HTR-8/SVneo (cell line): Measurements from ENCODE around the gene YKT6.

ENCODE experiments used
- DNase-seq: peaks from one replicate; pipeline ENCODE4 v3.0.0; 2011; ENCODE audit warnings: low spot score, mixed read lengths; ENCODE audit not compliant: insufficient read length
- FAIRE-seq: peaks from 2 replicates; lab custom pipeline; 2011; peaks lifted over from hg19 to GRCh38; lab: Jason Lieb, UNC

Gene YKT6

DNA sequence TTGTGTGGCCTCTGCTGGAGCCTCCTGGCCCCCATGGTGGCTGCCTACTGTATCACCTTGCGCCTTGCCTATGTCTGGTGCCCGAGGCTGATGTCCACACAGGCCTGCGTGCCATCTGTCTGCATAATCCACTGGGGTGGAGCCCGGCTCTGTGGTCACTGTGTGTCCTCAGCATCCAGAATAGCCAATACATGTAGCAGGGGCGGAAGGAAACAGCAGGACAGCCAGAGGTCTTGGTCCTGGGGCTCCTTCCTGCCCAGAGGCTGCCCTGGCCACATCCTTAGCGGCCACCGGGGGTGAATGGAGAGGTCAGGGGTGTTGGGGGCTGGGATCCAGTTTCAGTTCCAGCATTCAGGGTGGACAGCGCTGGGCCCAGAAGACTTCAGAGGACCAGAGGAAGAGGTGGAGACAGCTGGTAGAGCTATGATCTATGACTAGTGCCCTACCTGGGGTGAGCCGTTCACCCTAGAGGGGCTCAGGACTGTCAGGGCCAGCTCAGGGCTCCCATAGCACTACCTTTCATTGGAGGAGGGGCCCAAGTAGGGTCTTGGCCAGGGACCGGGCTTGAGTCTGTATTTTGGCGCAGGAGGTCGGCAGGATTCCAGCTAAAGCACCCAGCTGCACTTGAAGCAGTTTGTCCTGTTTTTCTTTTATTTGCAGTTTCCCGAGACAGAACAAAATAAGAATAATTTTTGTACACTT, 15.9 kb downstream of the YKT6 start:
- DNase-seq (no peak), FAIRE-seq (no peak)

DNA sequence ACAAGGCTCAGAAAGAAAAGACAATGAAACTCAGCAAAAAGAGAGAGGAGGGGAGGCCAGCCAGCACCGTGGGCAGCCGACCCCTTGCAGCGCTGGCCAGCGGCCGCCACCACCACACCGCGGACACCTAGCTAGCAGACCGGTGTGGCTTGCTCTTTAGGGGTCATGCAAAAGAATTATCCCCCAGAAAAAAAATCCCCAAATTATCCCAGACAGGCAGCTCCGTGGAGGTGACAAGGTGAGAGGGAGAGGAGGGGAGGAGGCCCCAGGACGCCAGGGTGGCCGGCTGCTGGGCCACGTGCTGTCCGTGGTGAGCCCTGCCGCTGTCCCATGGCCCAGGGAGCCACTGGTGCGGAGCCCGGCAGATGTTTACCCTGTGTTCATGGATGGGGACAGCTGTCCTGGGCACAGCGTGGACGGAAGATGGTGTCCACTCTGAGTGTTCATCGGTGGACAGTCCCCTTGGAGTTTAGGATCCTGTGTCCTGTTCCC, 16.5 kb downstream of the YKT6 start:
- FAIRE-seq (no peak), DNase-seq (no peak)

DNA sequence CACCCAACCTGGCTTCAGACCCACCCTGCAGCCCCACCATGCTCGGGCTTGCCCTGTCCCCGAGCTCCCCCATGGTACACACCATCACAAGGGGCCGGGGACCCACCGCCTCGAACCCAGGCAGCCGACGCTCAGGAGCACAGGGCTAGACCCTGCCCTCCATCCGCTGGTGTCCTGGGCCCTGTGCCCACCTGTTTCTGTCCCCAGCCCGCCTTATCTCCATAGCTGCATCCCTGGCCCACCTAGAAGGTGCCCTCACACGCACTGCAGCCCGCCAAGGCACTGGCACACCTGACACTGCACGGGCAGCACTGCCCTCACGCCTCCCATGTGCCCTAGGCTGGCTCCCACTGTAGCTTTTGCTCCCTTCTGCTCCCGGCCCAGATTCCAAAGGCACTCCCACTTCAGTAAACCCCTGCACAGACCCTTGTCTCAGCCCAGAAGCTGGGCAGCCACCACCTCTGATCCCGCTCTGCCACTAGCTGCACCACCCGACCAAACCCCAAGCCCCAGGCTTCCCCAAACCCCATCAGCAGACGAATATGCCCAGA, 17.1 kb downstream of the YKT6 start:
- no peak for FAIRE-seq
- no peak for DNase-seq

DNA sequence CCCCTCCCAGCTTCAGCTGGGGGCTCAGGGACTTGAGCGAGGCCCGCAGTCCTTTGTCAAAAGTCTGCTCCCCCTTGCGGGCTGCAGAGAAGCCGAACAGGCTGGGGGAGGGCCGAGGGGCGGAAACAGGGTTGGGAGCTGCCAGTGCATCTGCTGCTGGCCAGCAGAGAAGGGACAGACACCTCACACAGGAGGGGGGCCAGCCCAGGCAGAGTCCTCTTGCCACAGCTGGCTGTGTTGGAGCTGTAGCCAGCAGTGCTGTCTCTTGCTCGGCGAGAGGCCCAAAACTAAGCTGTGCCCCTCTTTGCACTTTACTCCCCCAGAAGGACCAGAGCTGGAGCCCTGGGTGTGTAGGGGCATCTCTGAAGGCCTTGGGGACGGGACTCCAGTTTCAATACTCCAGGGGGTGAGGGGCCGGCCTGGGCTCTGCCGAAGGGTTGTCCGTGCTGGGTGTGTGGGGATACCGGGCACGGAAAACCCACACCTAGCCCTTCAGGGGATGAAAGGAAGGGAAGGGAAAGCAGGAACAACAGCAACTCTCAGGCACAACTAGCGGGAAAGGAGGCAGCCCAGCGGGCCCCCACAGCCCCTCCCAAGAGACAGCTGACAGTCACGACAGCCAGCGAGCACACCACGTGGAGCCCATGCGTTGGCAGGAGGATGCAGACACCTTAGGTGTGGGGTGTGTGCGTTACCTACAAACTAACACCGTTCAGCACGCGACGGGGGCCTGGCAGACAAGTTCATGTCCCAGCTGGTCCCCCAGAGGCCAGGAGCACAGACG, 17.8 kb downstream of the YKT6 start:
- FAIRE-seq (no peak), DNase-seq (no peak)

DNA sequence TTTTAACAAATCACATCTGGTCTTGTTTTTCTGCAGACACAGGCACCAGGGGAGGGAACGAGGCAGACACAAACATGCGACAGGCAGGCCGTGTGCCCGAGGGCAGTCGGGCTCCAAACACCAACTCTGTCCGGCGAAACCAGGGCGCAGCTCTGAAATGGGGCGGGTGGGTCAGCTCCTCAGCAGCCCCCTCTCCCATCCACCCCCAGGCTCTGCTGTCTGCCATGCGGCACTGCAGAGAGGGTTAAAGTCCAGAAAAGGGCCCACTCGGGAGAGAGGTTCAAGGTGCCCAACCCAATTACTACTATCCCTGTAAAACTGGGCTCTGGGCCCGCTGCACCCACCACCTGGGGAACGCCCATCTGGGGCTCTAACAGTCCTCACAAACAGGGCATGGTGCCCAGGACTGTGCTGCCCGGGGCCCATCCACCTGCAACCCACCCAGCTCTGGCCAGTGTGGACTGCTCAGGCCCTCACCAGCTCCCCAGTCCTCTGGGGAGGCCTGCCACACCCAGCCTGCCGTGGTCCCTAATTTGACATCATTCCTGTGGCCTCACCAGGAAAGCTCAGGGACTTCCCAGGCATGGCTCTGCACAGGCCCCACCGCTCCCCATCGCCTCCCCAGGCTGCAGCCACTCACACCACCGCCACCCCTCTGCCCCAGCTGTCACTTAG, 18.7 kb downstream of the YKT6 start:
- no peak for FAIRE-seq
- no peak for DNase-seq

DNA sequence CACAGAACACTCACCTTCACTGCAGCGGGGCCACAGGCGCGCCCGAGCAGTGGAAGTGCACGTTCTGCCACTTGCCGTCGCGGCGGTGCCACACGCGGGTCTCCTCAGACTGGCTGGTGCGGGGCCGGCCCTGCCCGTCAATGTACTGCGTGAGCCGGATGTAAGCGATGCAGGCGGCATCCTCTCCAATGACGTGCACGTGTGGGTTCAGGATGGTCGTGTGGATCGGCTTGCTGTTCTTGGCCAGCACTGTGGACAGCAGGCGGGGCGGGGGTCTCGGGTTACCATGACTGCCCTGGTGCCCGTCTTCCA, 19.2 kb downstream of the YKT6 start:
- DNase-seq, result no peak
- FAIRE-seq, result no peak

DNA sequence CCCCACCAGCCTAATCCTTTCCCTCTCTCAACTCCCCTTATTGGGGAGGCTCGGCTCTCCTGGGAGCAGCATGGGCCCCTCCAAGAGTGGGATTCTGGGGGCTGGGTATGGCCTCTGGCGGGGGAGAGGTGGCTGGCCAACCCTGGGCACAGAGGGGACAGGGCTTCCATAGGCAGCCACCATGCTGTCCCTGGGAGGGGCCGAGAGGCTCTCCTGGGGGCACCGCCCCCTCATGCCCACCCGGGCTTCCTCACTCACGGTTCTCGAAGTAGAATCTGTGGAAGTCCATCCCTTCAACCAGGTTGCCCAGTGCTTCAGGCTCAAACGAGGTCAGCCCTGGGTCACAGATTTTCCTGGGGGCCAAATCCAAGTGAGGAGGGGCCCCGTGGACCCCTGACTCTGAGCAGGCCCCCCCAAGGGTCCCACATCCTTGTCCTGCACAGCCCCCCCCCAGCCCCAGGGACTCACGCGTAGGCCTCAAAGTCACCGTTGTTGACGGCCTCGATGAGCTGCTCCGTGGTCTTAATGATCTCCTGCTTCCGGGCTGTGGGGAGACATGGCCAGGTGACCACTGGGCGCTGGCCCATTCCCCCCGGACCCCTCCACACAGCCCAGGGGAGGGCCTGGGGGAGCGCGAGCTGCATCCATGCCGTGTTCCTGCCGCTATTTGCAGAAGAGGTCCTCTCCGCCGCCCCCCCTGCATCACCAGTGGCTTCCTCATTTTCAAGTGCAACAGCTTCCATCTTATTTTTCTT, 19.8 kb downstream of the YKT6 start:
- FAIRE-seq, result no peak
- DNase-seq, result no peak

DNA sequence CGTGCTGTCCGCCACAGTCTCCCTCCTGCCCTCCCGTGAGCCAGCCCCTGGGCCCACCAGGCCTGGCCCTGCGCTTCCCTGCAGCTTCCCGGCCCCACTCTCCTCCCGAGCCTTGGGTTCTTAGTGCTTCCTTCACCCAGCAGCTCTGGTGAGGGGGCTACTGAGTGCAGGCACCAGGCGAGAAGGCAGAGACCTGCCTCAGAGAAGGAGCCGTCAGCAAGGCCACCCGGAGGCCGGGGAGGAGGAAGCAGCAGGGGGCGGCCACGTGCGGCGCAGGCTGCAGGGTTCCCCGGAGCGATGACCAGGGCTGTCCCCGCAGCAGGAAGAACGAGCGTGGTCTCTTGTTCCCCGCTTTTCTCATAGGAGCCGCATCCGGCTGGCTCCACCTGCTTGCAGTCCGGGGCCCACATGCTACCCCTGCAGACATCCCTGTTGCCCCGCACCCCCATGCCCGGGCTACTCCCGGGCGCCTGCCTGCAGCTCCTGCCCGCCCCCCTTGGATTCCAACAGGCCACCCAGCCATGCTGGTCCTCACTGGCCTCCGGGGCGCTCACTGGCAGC, 20.5 kb downstream of the YKT6 start:
- no peak for DNase-seq

DNA sequence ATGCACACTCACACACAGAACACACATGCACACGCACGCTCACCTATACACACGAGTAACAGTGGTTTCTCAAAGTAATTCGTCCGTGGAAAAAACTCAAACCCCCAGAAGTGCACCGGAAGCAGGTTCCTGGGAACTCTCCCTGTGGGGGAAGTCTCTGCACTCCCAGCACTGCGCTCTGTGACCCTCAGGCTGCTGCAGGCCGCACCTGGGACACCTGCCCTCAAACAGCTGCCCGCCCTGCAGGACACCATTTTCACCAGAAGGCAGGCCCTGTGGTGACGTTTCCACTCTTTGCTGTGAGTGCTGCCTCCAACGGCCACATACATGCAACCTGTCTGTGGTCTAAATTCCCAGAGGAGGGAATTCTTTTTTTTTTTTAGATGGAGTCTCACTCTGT, 21.3 kb downstream of the YKT6 start:
- FAIRE-seq (no peak), DNase-seq (no peak)

More for the DNA sequence above, 20.5 kb downstream of the YKT6 start:
- no peak for FAIRE-seq

DNA sequence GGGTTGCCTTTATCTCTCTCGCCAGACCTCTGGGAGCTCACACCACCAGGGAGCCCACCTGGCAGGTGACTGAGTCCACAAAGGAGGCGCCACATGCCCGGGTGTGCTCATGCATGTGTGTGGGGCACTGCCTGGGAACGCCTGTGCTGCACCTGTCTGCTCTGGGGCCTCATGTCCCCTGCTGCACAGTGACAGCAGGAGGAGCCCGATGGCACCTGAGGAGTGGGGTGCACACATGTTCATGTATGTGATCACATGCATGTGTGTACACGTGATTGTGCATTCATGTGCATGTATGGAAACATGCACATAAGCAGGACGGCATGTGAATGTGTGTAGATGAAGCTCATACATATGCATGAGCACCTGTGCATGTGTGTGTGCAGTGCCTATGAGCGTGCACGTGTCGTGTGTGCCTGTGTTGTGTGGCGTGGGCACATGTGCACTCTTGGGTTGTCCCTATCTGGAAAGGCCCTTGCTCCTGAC, 22.0 kb downstream of the YKT6 start:
- peak; percentile 64 for FAIRE-seq
- no peak for DNase-seq

DNA sequence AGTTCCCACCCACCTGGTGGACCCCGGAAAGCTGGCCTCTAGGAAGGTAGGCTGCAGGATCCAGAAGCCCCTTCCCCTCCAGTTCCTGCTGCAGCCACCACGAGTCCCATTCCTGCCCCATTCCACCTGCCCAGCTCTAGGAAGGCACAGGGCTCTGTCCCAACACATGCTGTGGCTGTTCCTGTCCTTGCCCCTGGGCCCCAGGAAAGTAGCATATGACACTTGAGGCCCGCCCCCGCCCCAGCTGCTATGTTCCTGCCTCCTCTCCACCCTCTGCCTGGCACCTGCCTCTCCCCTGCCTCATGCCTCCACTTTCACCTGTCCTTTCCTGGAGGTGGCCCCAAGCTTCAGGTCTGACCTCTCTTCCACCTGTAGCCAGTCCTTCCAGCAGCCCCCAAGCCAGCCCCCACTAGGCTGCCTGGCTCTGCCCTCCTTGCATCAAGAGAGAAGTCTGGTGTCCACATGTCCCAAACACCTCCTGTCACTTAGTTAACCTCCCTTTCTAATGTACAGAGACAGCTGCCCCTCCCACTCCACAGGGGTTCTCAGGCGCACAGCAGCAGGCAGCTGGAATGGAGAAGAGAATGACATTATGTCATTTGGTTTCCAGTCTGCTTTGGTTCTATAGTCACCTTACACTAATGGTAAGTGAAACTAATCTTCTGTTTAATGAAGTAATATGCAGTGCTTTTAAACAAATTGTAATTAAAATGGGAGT, 22.7 kb downstream of the YKT6 start:
- DNase-seq, result no peak
- FAIRE-seq, result no peak

DNA sequence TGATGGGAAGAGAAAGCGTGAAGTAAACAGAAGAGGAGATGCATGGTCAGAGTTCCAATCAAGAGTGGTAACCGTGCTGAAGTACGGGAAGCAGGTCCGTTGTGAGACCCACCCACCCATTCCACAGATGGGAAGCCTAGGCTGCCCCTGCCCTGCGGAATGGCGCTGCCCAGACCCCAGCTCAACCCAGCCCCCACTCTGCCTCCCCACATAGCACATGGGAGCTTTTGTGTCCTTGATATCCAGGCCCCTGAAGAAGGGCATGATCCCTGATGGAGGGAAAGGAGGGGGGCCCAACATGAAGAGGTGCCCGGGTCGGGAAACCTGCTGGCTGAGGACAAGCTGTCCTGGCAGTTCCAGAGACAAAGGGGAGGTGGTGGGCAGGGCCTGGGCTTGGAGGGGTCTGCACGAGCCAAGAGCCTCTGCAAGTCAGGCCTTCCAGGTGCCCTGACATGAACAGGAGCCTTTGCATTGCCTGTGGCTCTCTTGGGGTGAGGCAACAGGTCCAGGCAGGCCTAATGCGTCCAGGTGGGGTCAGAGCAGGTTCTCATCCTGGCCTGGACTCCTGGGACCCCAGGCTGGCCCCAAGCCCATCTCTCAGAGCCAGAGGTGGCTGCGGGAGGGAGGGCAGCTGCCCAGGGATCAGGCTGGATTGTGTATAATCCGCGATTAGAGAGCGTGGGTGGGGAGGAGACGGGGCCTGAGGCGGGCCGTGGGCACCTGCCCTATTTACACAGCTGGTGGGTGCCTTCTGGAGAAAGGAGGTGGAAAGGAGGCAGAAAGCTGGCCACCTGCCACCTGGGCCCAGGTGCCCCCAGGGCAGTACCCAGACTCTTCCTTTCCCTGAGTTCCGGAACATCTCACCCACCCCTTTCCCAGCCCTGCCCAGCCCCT, 23.5 kb downstream of the YKT6 start:
- FAIRE-seq (no peak), DNase-seq (no peak)

DNA sequence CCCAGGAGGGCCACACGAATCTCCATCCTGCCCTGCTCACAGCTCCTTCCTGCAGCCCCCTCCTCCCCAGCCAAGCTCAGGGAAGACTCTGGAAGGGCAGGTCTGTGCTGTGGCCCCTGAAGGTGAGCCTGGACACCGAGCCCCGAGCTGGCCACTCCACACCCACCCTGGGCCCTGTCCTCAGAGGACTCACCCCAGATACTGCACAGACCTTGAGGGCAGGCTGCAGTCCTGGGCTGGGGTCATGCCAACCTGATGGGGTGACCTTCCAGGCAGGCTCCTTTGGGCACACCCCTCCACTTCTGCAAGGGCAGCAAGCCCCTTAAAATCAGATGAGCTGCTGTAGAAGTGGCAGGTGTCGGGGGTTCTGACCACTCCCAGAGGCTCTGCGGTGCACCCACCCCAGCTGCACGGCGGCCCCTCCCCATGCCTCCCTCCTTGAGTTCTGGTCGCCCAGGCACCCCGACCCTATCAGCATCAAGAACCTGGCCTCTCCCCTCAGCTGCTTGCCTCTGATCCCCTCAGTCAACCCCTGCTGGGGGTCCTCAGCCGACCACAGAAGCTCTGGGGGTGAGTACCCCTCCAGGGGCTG, 24.3 kb downstream of the YKT6 start:
- FAIRE-seq (no peak), DNase-seq (no peak)

DNA sequence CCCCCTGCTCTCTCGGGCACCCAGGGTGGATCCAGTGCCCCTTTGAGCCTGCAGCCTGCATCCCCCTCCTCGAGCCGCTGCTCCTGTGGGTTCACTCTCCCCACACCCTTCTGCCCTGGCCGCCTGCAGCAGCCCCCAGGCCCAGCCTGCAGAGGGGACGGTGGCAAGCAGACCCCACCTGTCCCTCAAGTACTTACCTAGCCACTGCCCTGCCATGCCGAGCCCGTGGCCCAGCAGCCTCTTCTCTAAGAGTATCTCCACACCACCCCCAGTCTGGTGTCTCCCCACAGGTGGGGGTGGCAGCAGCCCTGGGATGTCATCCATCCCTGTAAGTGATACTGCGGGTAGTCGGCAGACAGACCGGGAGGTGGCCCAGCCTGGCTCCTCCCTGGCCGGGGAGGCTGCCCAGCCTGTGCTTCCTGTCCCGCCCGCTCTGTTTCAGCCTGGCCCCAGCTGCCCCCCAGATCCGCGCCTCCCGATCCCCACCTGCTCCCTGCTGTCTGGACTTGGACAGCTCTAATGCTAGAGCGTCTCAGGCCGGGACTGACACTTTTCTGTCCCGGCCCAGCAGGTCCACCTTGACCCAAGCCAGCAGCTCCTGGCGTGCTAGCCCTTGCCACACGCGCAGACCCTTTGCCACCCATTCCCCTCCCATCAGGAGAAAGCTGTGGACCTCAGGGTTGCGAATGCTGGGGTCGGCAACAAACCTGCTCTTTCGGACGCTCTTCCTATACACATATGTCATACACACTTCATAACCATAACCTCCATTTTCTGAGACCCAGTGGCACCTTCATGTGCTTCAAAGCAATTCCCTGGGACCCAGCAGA, 25.0 kb downstream of the YKT6 start:
- DNase-seq (no peak), FAIRE-seq (no peak)

DNA sequence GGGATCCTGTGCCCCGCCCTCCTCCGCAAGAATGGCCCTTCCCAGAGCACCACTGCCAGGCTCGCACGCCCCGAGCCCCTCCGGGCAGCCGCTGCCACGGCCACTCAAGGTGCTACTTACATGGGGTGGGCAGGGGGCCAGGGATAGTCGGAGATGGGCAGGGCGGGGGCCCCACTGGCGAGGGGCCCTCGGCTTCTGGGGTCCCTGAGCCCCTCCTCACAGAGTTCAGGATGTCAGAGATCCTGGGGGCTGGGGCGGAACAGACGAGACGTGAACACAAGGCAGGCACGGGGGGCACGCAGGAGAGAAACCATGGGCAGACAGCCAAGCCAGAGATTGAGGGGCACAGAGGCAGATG, 25.6 kb downstream of the YKT6 start:
- no peak for FAIRE-seq
- DNase-seq, result no peak

DNA sequence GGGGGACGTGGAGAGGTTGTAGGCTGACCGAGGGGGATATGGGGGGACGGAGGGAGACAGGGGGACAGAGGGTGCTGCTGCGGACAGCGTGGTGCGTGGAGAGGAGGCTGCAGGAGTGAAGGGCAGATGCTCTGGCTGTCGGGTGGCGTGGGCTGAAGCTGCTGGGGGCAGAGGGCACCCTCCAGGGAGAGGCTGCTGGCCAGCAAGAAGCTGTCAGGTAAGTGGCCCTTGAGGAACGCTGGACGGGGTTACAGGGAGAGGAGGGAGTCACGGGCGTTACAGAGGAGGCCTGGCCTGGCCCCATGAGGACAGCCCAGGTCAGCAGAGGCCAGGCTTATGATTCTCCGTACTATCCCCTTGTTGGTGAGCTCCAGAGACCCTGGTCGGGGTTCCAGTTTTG, 27.1 kb downstream of the YKT6 start:
- DNase-seq, result no peak
- FAIRE-seq, result no peak
